H9 (cell line): Measurements from ENCODE around the gene RTTN. TPM values are rescaled to one million over a fixed set of nuclear protein-coding genes. Genes with fewer than 3 reads are reported as not detected.
A peak's percentile ranks its signal among the peaks of the same experiment; 100 is the strongest.

Source experiments
- DNase-seq: peaks from one replicate; pipeline ENCODE4 v3.0.0-alpha.2; 2017
- H2AFZ ChIP-seq: one replicate; pipeline ENCODE4 v1.6.1; 2013; ENCODE audit warnings: mild to moderate bottlenecking, low read length, control low read depth, moderate library complexity
- H2AK5ac ChIP-seq: 2 replicates; pipeline ENCODE4 v1.6.1; 2013; ENCODE audit warnings: low read length, control low read depth, mixed read lengths; ENCODE audit not compliant: insufficient read length
- H2BK120ac ChIP-seq: one replicate; pipeline ENCODE4 v1.6.1; 2013; ENCODE audit warnings: low read depth, mild to moderate bottlenecking, low read length, control low read depth, inconsistent platforms; ENCODE audit not compliant: poor library complexity, severe bottlenecking
- H2BK12ac ChIP-seq: 2 replicates; pipeline ENCODE4 v1.6.1; 2013; ENCODE audit warnings: low read length, control low read depth, mixed read lengths, low read depth; ENCODE audit not compliant: insufficient read length
- H2BK15ac ChIP-seq: 2 replicates; pipeline ENCODE4 v1.6.1; 2013; ENCODE audit warnings: low read depth, low read length, control low read depth
- H2BK20ac ChIP-seq: one replicate; pipeline ENCODE4 v1.6.1; 2013; ENCODE audit warnings: low read depth, mild to moderate bottlenecking, low read length, control low read depth, inconsistent platforms; ENCODE audit not compliant: poor library complexity, severe bottlenecking
- H2BK5ac ChIP-seq: 2 replicates; pipeline ENCODE4 v1.6.1; 2013; ENCODE audit warnings: low read length, control low read depth, mixed read lengths; ENCODE audit not compliant: insufficient read length
- H3K14ac ChIP-seq: 2 replicates; pipeline ENCODE4 v1.6.1; 2013; ENCODE audit warnings: low read length, control low read depth; ENCODE audit not compliant: insufficient read depth
- H3K18ac ChIP-seq: 2 replicates; pipeline ENCODE4 v1.6.1; 2013; ENCODE audit warnings: low read depth, mild to moderate bottlenecking, mixed read lengths, low read length, control low read depth; ENCODE audit not compliant: insufficient read length
- H3K23ac ChIP-seq: 2 replicates; pipeline ENCODE4 v1.6.1; 2013; ENCODE audit warnings: low read length, control low read depth, mixed read lengths, low read depth; ENCODE audit not compliant: insufficient read length
- H3K23me2 ChIP-seq: 2 replicates; pipeline ENCODE4 v1.6.1; 2013; ENCODE audit warnings: low read depth, mild to moderate bottlenecking, mixed read lengths, low read length, control low read depth; ENCODE audit not compliant: insufficient read length, poor library complexity, severe bottlenecking
- H3K27ac ChIP-seq: 2 replicates; pipeline ENCODE4 v1.5.1; 2013; ENCODE audit warnings: low read length, control low read depth, mixed read lengths, low read depth; ENCODE audit not compliant: insufficient read length
- H3K27me3 ChIP-seq: 2 replicates; pipeline ENCODE4 v1.6.1; 2013; ENCODE audit warnings: low read length, control low read depth, inconsistent platforms; ENCODE audit not compliant: insufficient read depth
- H3K4ac ChIP-seq: 2 replicates; pipeline ENCODE4 v1.6.1; 2013; ENCODE audit warnings: low read depth, mild to moderate bottlenecking, control low read depth, inconsistent platforms, low read length, moderate library complexity
- H3K4me1 ChIP-seq: 2 replicates; pipeline ENCODE4 v1.6.1; 2013; ENCODE audit warnings: low read length, control low read depth, inconsistent platforms; ENCODE audit not compliant: insufficient read depth
- H3K4me2 ChIP-seq: 2 replicates; pipeline ENCODE4 v1.6.1; 2013; ENCODE audit warnings: low read length, control low read depth, mixed read lengths; ENCODE audit not compliant: insufficient read length, insufficient read depth
- H3K56ac ChIP-seq: 2 replicates; pipeline ENCODE4 v1.6.1; 2013; ENCODE audit warnings: low read depth, mild to moderate bottlenecking, mixed read lengths, low read length, control low read depth; ENCODE audit not compliant: insufficient read length
- H3K79me1 ChIP-seq: 2 replicates; pipeline ENCODE4 v1.6.1; 2013; ENCODE audit warnings: low read depth, mild to moderate bottlenecking, moderate library complexity, low read length, control low read depth, inconsistent platforms; ENCODE audit not compliant: insufficient read depth, poor library complexity, severe bottlenecking
- H3K79me2 ChIP-seq: 2 replicates; pipeline ENCODE4 v1.6.1; 2013; ENCODE audit warnings: low read length, control low read depth, inconsistent platforms; ENCODE audit not compliant: insufficient read depth
- H3K9ac ChIP-seq: 2 replicates; pipeline ENCODE4 v1.6.1; 2013; ENCODE audit warnings: low read length, control low read depth, mixed read lengths; ENCODE audit not compliant: insufficient read length; ENCODE audit errors: extremely low read depth
- H3K9me3 ChIP-seq: one replicate; pipeline ENCODE4 v1.6.1; 2013; ENCODE audit warnings: low read depth, low read length, inconsistent platforms; ENCODE audit not compliant: control insufficient read depth
- H3T11ph ChIP-seq: one replicate; pipeline ENCODE4 v1.6.1; 2013; ENCODE audit warnings: mild to moderate bottlenecking, low read length, control low read depth, inconsistent platforms
- H4K20me1 ChIP-seq: one replicate; pipeline ENCODE4 v1.6.1; 2013; ENCODE audit not compliant: control insufficient read depth, insufficient read length, insufficient read depth
- H4K5ac ChIP-seq: 2 replicates; pipeline ENCODE4 v1.6.1; 2013; ENCODE audit warnings: low read depth, mild to moderate bottlenecking, mixed read lengths, low read length, control low read depth; ENCODE audit not compliant: insufficient read length
- H4K8ac ChIP-seq: replicated peaks from 2 replicates; pipeline ENCODE4 v1.6.1; 2013; ENCODE audit warnings: low read length, control low read depth, mixed read lengths, low read depth; ENCODE audit not compliant: insufficient read length
- H4K91ac ChIP-seq: 2 replicates; pipeline ENCODE4 v1.6.1; 2013; ENCODE audit warnings: low read depth, mild to moderate bottlenecking, moderate library complexity, mixed read lengths, low read length, control low read depth; ENCODE audit not compliant: insufficient read length
- H3K27ac Mint-ChIP-seq, 3 experiments: 2 replicates in 2 of 3; 3 replicates in 1 of 3; pipeline ENCODE4 v1.8.0; 2020 to 2021; ENCODE audit warnings: mixed read lengths in 3 of 3, mild to moderate bottlenecking in 1 of 3, moderate library complexity in 1 of 3
- H3K27me3 Mint-ChIP-seq: 2 replicates; pipeline ENCODE4 v1.8.0; 2021; ENCODE audit warnings: low read depth, mild to moderate bottlenecking, moderate library complexity, mixed read lengths
- H3K36me3 Mint-ChIP-seq, 3 experiments: 2 replicates in 2 of 3; 3 replicates in 1 of 3; pipeline ENCODE4 v1.8.0; 2020 to 2021; ENCODE audit warnings: low read depth in 3 of 3, mixed read lengths in 3 of 3; ENCODE audit not compliant: insufficient read depth in 1 of 3
- H3K4me1 Mint-ChIP-seq, 2 experiments: 2 replicates each; pipeline ENCODE4 v1.8.0; 2020; ENCODE audit warnings: mixed read lengths in 2 of 2
- H3K4me3 Mint-ChIP-seq, 2 experiments: 2 replicates in 1 of 2; 3 replicates in 1 of 2; pipeline ENCODE4 v1.8.0; 2020 to 2021; ENCODE audit warnings: mild to moderate bottlenecking in 2 of 2, mixed read lengths in 2 of 2, moderate library complexity in 1 of 2
- H3K9me3 Mint-ChIP-seq, 2 experiments: 2 replicates in 1 of 2; 3 replicates in 1 of 2; pipeline ENCODE4 v1.8.0; 2020; ENCODE audit warnings: mild to moderate bottlenecking in 2 of 2, mixed read lengths in 2 of 2, moderate library complexity in 1 of 2
- total RNA-seq: library from RNA; stranded (reverse); gene quantifications from 2 replicates; pipeline ENCODE4 v1.2.1, GENCODE V29; 2021
- TF ChIP-seq, protein P1 (sequence below): fragments of 200-600 bp; sonication (generic); conservative IDR thresholded peaks from 3 replicates; pipeline ENCODE4 v1.8.0; 2021; ENCODE audit warnings: antibody characterized with exemption, mild to moderate bottlenecking

The RTTN gene
- total RNA-seq, 1 experiment from 2014 or later, result 17.6 TPM

GRCh38 chr18:69998523-69998987 is 206.9 kb downstream of the RTTN start:
- Histone ChIP-seq H4K8ac (no peak overlapping the region), H4K5ac (no peak overlapping the region), H4K20me1 (no peaks in the 10 kb centered on the region), H3K27ac (no peak overlapping the region), H3K9me3 (no peaks in the 10 kb centered on the region), H3K56ac (no peak overlapping the region), H2BK5ac (no peak overlapping the region), H2AFZ (no peak overlapping the region), H3K4me1 (peaks cover 5% of the 10 kb centered on the region; the same call in 1 of the 2 replicates), H3K79me1 (no peaks in the 10 kb centered on the region), H3K18ac (no peak overlapping the region), H3K14ac (no peak overlapping the region), H3K27me3 (peaks cover 3% of the 10 kb centered on the region; the same call in 1 of the 2 replicates), H3K9ac (no peak overlapping the region), H2BK120ac (no peak overlapping the region), H3K23me2 (no peaks in the 10 kb centered on the region), H3K4ac (no peak overlapping the region), H2AK5ac (no peak overlapping the region), H3K79me2 (no peaks in the 10 kb centered on the region), H3K23ac (no peak overlapping the region), H2BK20ac (no peak overlapping the region), H4K91ac (no peak overlapping the region), H2BK15ac (no peak overlapping the region), H3T11ph (no peak overlapping the region), H3K4me2 (no peak overlapping the region), H2BK12ac (no peak overlapping the region)
- H3K27me3 Mint-ChIP-seq, result no peaks in the 10 kb centered on the region
- H3K27ac Mint-ChIP-seq, result peak overlapping the region in 1 of 3 experiments; percentile 20; a peak in 2 of 7 replicates
- TF ChIP-seq, protein P1, sequence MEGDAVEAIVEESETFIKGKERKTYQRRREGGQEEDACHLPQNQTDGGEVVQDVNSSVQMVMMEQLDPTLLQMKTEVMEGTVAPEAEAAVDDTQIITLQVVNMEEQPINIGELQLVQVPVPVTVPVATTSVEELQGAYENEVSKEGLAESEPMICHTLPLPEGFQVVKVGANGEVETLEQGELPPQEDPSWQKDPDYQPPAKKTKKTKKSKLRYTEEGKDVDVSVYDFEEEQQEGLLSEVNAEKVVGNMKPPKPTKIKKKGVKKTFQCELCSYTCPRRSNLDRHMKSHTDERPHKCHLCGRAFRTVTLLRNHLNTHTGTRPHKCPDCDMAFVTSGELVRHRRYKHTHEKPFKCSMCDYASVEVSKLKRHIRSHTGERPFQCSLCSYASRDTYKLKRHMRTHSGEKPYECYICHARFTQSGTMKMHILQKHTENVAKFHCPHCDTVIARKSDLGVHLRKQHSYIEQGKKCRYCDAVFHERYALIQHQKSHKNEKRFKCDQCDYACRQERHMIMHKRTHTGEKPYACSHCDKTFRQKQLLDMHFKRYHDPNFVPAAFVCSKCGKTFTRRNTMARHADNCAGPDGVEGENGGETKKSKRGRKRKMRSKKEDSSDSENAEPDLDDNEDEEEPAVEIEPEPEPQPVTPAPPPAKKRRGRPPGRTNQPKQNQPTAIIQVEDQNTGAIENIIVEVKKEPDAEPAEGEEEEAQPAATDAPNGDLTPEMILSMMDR, result no peak
- no peak for DNase-seq
- H3K36me3 Mint-ChIP-seq, result peaks cover 0 to 7% (median 0%) of the 10 kb centered on the region in 3 experiments; a peak in 2 of 7 replicates
- H3K9me3 Mint-ChIP-seq, result no peaks in the 10 kb centered on the region
- H3K4me1 Mint-ChIP-seq, result peaks cover 27 to 30% of the 10 kb centered on the region in 2 experiments
- H3K4me3 Mint-ChIP-seq, result no peak overlapping the region
